G401.6 (cell line): ENCODE measurements around the gene CAMK1D.

ENCODE experiments used
- FAIRE-seq: peaks from 2 replicates; lab custom pipeline; 2012; peaks lifted over from hg19 to GRCh38; lab: Jason Lieb, UNC

Gene CAMK1D

DNA sequence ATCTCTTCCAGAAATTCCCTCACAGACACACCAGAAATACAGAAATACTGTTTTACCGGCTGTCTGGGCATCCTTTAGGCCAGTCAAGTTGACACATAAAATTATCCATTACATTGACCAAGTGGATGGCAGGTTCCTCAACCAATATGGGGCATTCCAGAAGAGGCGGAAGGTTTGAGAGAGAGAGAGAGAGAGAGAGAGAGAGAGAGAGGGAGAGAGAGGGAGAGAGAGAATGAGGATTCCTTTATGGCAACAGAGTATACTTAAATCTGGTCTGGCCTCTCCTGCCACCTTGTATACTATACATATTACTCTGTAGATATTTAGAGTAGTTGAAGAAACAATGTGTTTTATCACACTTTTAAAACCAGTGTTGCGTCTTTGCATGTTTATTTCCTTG lies 214.1 kb downstream of the CAMK1D start:
- FAIRE-seq, result no peak

GRCh38 chr10:12564173-12564572 lies 214.8 kb downstream of the CAMK1D start:
- FAIRE-seq, result no peak

DNA sequence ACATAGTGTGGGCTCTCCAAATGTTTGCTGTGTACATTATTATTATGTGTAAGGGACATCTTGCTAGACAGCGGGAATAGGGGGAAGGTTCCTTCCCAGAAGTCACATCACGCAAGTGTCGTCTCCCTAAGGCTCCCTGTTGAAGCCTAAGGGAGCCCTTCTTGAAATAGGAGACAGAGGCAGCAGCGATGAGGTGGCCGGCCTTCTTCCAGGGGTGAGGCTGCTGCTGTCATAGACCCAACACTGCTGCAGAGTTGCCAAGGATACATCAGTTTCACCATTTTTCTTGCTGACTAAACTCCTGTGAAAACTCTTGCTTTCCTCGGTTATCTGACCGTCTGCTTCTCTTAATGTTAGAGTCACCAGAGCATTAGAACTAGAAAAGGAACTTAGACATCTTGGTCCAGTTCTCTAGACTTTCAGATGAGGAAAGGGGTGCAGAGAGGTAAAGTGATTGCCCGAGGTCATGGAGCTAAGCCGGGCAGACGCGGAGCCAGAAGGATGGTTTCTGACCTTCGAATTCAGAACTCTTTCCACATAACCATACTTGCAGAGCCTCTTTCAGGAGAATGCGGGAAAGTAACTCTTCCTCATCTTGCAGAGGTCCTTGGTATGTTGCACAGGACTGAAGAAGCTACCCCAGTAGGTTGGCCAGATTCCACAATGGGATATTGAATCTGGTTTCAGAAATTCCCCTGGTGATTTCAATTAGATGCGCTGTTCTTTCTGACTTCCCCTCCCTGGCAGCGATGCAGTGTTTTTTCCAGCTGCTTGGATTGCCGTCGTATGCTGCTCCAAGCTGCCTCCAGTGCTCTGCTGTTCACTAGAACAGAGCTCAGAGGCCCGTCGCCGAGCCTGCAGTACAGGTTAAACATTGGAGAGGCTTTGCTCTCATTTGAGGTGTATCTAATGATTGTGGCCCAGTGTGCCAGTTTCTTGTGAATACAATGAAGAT lies 217.1 kb downstream of the CAMK1D start:
- FAIRE-seq, result no peak

- no peak for FAIRE-seq
Measured at GRCh38 chr10:12568391-12569009, 219.2 kb downstream of the CAMK1D start.

DNA sequence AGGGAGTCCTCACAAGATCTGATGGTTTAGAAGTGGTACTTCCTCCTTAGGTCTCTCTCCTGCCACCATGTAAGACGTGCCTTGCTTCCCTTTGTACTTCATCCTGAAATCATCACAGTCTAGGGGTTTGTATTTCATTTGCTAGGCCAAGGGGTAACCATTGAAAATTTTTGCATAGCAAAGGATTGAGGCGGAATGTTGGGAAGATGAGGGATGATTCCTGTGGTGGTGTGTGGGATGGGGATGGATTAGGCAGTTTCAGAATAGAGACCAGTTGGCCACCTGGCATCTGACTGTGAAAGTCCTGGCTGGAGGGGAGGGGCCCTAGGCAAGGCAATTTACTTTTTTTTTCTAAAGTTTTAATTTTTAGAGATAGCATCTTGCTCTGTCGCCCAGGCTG lies 222.9 kb downstream of the CAMK1D start:
- no peak for FAIRE-seq

- no peak for FAIRE-seq
Measured at GRCh38 chr10:12577610-12578009, 228.3 kb downstream of the CAMK1D start.

DNA sequence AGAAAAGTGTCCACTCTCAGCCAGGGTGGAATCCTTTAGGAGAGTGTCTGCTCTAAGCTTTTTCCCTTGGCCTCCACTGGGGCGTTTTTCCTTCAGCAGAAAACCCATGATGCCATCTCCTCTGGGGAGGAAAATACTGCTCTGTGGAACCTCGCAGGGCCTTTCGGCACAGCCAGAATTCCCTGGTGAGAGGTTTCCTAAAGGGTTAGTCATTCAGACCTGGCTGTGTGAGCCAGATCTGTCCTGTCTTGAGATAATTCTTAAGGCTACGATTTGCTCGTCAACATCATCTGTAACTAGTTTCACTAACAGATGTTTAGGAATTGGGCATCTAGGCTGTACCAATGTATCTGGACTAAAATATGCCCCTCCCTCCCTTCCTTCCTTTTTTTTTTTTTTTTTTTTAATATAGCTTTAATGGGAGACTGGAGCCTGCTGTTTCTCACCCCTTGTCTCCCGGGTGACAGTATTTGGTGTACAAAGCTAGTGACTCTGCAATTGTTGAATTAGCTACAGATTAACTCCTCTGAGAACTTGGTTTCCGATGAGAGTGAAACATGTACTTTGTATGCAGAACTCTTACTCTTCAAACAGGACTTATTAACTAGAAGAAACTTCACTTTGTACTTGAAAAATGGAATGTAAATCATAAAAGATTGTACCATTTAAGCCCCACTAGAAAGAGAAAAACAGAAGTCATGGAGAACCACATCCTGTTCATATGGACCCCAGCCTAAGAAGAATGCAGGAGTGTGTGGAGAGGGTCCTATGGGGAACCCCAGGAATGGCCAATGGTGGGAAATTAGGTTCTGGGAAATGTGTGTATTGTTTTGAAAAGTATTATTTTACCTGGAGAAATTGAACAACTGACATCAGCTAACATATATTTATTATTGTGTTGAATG lies 230.9 kb downstream of the CAMK1D start:
- FAIRE-seq, result no peak

DNA sequence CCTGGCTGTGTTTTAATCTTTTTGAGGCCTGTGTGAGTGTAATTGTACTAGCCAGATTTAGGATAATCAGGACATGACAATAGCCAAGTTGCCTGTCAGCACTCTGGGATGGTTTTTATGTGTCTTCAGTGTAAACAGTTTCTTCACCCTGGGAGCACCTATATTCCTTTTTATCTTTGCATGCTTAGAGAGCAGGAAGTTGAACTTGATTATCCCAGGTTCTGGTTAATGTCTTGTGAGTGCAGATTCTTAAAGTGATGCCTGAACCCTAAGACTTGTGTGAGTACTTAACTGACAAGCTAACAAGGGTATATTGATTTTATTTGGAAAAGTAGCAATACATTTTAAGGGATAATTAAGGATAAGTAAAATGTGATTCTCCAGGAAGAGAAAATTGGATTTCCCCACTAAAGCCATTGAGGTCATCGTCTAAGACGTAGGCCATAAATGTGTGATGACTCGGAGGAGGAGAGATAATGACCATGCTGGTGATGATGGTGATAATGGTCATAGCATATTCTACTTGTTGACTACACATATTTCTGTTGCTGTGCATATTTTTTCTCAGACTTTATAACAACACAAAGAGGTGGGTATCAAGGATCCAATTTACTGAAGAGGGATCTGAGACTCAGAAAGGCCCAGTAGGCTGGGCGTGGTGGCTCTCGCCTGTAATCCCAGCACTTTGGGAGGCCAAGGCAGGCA lies 234.7 kb downstream of the CAMK1D start:
- no peak for FAIRE-seq

DNA sequence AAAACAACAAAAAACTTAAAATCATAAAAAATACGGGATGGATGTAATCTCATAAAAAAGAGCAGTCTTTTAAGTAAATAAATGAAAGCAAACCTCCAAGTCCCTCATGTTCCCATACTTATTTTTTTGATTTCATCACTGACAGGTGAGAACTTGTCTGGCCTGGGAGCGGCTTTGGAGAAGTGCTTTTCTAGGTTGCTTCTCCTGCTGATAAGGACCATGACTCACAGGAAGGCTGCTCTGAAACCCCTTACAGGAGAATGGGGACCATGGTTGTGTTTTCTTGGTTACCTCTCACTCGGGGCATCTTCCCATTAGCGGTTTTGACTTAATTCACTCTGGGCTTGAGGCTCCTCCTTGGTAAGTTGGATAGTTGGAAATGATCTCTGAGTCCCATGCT lies 237.4 kb downstream of the CAMK1D start:
- FAIRE-seq, result no peak

DNA sequence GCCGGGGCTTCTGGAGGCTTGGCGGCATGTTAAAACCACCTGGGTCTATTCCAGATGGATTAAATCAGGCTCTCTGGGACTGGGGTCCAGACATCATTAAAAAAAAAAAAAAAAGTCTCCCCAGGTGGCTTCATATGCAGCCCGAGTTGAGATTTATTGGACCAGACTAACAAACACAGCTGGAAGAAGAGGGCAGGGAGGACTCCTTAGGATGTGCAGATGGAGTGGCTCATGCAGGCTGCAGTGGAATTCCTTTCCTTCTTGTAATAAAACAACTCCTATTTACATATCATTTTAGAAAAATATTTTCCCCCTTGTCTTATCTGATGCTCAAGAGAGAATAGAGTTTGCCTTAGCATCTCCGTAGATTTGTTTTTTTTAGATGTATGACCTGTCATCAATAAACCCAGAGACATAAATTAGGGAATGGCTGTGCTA lies 238.1 kb downstream of the CAMK1D start:
- no peak for FAIRE-seq

DNA sequence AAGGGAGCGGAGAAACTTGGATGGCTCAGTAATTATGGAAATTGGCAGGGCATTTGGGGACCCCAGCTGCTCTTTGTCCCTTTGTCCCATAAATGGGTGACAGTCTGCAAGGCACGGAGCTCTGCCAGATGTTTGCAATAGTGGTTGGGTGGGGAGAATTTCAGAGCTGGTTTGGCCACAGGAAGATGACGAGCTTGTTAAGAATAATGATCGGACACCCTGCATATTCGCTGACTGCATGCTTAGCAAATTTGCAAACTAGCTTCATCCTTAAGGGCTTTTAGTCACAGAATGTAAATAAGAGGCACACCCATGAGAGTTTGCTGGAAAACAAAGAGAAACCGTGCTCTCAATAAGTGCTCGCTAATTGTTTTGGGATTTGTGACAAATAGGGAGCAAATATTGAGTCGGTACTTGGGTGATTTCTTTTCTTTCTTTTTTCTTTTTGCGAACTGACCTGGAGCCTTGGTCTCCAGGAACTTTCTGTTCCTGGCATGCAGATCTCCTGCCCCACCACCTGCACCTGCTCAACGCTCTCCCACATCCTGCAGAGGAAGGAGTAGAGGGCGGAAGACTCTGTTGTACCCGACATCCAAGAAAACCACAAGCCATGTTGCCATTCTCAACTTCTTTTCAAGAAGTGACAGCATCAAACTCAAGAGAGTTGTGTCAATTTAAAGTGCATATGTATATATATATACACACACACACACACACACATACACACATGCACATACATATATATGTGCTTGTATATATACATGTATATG lies 238.9 kb downstream of the CAMK1D start:
- FAIRE-seq, result no peak

DNA sequence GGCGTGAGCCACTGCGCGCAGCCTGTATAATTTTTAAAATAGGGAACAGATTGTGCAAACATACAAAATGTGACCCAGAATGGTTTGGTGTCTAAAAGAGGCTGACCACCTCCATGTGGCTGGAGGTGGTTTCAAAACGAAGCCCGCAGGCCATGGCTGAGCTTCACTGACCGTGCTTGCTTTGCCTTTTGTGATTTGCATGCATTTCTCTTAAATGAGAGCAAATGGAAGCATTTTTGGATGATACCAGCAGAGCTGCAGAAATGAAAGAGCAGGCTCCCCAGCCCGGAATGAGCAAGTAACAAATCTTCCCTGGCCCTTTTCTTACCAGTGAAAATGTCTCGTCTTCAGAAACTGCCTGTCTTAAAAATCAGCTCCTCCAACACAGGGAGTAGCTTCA lies 239.9 kb downstream of the CAMK1D start:
- FAIRE-seq, result no peak

DNA sequence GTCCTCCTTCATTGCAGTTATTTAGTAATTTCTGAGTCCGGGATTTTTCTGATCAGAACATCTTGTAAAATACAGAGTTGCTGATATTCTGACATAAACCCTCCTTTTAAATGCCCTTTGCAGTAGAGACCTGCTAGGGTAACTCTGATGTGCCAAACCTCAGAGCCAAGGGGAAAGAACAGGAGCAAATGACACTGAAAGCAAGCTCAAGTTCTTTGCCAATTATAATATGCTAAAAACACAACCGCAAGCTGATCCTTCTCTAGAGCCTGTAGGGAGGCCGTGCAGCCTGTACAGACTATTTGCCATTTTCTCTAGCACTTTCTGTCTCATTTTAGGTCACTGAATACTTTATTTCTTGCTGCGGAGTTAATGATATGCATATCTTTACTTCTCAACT lies 240.4 kb downstream of the CAMK1D start:
- no peak for FAIRE-seq

DNA sequence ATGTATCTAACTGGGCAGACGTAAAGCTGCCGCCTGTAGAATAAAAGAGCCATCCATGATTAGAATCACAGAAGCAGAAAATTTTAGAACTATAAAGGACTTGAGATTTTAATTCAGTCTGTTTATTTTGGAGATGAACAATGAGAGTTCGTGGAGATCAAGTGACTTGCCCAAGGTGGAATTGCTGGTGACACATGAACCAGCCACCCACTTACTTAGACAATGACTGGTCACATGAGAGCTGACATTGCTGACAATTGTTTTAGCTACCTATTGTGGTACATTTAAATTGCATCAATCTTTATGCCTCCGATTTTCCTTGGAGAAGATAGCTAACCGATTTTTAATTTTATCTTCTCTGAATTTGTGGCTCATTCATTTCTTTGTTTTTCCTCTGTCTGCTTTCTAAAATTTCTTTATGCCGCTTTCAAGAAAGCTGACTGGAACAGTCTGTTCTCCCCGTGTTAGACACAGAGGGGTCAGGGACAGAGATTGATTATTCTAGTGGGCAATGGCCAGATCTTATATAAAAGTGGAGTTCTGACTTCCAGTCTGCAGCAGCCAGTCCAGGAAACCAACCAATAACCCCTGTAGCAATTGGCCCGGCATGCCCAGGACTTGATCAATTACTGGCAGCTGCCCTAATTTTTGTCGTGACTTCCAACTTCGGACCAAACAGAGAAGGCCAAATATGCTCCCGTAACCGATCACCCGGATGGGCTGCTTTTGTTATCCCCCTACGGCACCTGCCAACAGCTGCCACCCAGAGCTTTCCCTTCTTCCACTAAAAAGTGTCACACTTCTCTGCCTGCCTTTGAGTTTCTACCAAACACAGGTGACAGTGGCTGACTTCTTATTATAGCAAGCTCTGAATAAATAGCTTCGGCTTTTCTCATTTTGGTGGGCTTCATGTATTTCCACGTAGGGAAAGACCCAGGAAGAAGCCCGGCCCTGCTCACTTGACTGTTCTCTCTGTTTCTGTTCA lies 241.6 kb downstream of the CAMK1D start:
- FAIRE-seq, result no peak

DNA sequence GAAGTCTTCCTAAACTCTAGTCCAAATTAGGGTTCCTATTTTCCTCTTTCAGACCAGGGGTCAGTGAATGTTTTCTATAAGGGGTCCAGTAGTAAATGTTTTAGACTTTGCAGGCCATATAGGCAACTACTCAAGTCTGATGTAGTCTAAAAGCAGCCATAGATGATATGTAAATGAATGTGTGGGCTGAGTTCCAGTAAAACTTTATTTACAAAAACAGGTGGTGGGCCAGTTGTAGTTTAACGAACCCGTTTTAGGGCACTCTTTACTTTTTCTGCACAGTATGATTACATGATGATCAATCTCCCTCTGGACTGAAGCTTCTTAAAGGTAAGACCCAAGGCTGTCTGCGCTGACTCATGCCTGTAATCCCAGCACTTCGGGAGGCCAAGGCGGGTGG lies 243.6 kb downstream of the CAMK1D start:
- FAIRE-seq, result no peak

- FAIRE-seq, result no peak
Measured at GRCh38 chr10:12594448-12594944, 245.1 kb downstream of the CAMK1D start.

DNA sequence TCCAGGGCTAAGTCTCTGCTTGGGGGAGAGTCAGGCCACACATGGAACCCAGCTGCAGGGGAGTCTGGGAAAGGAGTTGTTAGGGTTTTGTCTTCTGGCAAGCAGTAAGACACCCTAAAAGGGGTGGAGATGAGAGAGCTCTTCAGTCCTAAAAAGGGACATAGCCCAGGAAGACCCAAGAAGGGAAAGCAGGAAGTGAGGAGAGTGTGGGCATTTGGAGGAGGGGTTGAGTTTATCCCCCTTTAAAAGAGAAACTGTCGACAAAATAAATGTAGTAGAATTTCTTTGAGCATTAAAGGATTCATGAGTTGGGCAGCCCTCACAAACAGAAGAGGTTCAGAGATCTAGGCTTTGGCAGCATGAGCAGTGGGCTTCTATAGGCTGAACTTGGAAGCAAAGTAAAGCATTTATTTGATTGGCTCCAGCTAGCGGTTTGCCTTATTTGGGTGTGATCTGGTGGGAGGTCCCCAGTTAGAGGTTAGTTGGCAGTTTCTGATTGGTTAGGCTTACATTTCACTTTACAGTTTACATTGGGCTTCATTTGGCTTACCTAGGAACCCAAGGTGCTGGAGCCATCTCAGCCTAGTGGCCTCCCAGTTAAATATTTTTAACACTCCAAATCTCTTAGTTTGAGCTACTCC lies 246.7 kb downstream of the CAMK1D start:
- no peak for FAIRE-seq

- FAIRE-seq, result no peak
Measured at GRCh38 chr10:12597176-12597575, 247.8 kb downstream of the CAMK1D start.
